Endometrial microvascular endothelial cells (primary cell): ENCODE data around the gene FCHO2. TPM values are rescaled to one million over a fixed set of nuclear protein-coding genes. Genes with fewer than 3 reads are reported as not detected.
"Not testable (repeated sequence)": the region's sequence is repeated elsewhere in the genome, so short reads cannot be mapped to it uniquely, and the experiment has no call there.

Experiments
- in situ Hi-C: cut with HindIII; loops from 2 replicates; pipeline ENCODE4 v1.10.0; 2017; ENCODE audit warnings: low sequenced_read_pairs, low pct_unique_long_range_greater_than_20kb; ENCODE audit errors: inconsistent ontology term
- total RNA-seq: library from RNA; depleted of rRNA; stranded (reverse); fragments of >200 nt; gene quantifications from one replicate; pipeline ENCODE4 v1.2.3, GENCODE V29; 2015; ENCODE audit errors: inconsistent ontology term

Gene FCHO2, protein sequence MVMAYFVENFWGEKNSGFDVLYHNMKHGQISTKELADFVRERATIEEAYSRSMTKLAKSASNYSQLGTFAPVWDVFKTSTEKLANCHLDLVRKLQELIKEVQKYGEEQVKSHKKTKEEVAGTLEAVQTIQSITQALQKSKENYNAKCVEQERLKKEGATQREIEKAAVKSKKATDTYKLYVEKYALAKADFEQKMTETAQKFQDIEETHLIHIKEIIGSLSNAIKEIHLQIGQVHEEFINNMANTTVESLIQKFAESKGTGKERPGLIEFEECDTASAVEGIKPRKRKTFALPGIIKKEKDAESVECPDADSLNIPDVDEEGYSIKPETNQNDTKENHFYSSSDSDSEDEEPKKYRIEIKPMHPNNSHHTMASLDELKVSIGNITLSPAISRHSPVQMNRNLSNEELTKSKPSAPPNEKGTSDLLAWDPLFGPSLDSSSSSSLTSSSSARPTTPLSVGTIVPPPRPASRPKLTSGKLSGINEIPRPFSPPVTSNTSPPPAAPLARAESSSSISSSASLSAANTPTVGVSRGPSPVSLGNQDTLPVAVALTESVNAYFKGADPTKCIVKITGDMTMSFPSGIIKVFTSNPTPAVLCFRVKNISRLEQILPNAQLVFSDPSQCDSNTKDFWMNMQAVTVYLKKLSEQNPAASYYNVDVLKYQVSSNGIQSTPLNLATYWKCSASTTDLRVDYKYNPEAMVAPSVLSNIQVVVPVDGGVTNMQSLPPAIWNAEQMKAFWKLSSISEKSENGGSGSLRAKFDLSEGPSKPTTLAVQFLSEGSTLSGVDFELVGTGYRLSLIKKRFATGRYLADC
- total RNA-seq, result 12.9 TPM

DNA sequence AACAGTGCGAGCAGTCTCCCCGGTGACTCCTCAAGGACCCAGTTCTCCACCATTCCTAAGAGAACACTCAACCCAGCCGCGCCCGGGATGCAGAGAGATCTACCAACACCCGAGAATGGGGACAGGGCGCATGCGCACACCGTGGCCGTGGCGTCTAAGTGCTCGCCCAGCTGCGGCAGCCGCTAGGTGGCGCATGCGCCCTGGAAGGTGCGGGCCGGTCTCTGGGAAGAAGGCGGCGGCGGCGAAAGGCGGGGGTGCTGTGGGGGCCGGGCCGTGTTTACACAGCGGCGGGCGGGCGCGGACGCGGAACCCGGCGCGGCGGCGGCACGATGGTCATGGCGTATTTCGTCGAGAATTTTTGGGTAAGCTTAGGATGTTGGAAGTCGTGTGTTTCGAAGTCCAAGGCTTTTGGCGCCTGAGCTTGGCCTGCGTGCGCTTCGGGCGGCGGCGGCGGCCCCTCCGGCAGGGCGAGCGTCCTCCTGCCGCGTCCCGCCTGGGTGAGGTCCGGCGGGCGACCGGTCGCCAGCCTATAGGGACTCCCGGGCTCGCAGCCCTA lies at the start of gene FCHO2:
FCHO2 (plus strand) TSS at position 274 of the 556 bp plus-strand sequence; CDS start at position 330, 56 bp downstream.
- in situ Hi-C loops, result no loop called here

DNA sequence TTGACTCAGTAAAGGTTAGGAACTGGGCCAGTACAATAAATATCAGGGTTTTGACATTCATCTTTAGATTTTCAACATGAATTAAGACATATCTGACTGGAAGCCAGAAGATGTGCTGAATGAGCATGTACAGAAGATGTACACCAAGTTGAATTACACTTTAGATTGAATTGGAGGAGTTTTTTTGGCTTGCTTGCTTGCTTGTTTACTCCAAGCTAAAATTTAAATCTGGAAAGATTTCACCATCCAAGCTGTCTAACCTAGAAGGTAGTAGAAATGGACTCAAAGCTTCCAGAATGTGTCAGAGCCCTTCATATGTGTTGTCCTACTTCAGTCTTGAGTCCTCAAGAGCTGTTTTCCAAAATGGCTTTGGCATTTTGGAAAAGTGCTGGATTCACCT lies 49.0 kb upstream of the FCHO2 start:
- in situ Hi-C loops, result no loop called here

DNA sequence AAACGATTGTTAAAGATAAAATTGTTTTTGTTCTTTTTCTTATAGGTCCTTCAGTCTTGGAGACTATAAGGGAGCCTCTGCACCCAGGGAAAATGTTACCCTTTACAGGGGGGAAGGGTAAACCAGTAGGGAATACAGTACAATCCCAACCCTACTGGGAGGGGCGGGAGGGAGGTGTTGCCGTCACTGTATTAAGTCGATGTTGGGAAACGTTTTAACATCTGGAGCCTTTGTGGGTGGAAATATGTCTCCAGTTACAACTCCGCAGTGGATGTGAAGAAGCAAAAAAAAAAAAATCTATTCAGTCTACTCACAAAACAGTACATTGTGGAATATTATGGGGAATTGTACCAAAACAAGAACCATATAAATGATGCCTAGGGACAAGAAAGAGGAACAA lies 47.2 kb upstream of the FCHO2 start:
- in situ Hi-C loops, result no loop called here

DNA sequence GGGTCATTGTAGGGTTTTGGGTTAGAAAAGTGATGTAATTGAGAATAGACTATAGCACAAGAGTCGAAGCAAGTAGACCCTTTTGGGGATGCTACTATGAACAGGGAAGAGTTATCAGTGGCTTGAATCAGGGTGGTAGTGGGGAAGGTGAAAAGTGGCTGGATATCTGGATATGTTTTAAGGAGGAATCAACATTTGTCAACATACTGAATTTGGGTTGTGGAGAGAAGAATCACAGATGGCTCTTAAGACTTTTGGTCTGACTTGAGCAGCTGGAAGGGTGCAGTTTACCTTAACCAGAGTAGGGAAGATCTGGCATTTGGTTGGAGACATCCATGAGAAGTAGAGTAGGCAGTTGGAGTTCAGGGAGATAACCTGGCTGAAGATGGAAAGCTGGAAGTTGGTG lies 38.5 kb upstream of the FCHO2 start:
- in situ Hi-C loops, result no loop called here

DNA sequence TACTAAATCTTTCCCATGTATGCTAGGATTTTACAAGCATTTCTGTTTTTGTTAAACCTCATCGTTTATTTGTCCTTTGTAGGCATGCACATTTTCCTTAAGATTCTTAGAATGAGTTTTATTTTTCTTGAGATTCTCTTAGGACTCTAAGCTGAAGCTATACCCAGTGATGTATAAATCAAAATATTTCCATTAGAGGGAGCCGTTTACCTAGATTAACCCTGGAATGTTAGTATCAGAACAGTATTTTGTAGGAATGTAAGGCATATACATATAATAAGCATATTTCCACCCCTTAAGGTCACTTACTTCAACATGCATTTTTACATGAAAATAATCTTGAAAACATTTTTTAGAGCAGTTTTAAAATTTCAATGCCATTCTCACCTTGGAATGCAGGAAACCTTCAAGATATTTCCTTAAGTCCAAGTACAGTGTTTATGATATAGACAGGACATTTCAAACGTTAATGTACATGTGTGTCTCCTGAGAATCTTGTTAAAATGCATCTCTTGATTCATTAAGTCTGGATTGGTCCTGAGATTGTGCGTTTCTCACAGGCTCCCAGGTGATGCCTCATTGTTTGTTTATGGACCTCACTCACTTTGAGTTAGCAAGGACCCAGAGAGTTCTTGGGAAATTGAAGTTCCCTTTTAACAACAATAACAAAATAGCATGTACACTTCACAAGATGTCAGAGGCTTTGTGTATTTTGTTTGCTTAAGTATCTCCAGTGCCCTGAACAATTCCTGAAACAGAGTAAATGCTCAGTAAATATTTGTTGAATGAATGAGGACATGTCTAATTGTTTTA lies 34.9 kb upstream of the FCHO2 start:
- in situ Hi-C loops, result no loop called here

DNA sequence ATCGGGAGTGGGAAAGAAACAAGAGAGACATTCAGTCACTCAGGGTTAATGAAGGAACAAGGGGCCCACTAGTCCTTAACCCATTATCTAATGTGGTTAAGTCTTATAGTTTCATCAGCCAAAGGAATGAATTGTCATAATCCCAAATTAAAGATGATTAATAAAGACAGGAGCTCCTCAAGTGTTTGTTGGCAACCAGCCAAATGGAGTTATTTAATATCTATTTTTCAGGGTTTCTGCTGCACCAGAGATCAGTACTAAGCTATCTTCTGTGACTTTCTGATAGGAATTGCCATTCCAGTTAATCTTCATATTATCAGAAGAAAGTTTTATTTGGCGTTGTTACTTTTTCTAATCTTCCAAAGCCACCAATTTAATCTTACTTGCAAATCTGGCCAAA lies 34.0 kb upstream of the FCHO2 start:
- in situ Hi-C loops, result no loop called here

DNA sequence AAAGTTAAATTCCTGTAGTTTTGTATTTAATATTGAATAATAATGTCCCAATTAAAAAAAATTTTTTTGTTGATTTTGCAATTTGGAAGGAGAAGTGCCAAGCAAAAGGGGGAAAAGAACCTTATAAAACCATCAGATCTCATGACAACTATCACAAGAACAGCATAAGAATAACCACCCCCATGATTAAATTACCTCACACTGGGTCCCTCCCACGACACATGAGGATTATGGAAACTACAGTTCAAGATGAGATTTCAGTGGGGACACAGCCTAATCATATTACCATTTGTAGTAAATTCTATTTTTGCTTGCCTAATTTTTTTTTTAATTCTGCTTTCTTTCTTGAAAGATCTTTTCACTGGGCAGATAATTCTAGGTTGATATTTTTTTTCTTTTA lies 33.4 kb upstream of the FCHO2 start:
- in situ Hi-C loops, result no loop called here

DNA sequence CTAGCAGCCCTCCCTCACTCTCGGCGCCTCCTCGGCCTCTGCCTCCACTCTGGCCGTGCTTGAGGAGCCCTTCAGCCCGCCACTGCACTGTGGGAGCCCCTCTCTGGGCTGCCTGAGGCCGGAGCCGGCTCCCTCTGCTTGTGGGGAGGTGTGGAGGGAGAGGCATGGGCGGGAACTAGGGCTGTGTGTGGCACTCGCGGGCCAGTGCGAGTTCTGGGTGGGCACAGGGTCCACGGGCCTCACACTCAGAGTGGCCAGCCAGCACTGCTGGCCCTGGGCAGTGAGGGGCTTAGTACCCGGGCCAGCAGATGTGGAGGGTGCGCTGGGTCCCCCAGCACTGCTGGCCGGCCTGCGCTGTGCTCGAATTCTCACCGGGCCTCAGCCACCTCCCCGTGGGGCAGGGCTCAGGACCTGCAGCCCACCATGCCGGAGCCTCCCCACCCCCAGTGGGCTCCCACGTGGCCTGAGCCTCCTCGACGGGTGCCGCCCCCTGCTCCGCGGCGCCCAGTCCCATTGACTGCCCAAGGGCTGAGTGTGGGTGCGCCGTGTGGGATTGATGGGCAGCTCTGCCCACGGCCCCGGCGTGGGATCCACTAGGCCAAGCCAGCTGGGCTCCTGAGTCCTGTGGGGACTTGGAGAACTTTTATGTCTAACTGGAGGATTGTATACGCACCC lies 30.4 kb upstream of the FCHO2 start:
- in situ Hi-C loops, result no loop called here

DNA sequence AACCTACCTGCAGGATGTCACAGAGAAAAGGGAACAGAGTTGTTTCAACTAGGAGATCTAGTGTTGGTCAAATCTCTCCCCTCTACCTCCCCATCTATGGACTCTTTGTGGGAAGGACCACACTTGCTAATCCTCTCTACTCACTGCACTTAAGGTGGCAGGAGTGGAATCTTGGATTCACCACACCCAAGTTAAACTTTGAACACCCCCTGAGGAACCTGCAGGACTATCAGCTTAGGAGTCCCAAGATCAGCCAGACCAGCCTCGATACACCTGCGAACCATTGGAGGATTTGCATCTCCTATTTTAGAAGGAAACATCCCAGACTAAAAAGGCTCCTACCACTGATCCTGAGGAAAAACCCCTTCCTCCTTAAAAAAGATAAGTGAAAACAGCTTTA lies 23.2 kb upstream of the FCHO2 start:
- in situ Hi-C loops, result not testable (repeated sequence)

DNA sequence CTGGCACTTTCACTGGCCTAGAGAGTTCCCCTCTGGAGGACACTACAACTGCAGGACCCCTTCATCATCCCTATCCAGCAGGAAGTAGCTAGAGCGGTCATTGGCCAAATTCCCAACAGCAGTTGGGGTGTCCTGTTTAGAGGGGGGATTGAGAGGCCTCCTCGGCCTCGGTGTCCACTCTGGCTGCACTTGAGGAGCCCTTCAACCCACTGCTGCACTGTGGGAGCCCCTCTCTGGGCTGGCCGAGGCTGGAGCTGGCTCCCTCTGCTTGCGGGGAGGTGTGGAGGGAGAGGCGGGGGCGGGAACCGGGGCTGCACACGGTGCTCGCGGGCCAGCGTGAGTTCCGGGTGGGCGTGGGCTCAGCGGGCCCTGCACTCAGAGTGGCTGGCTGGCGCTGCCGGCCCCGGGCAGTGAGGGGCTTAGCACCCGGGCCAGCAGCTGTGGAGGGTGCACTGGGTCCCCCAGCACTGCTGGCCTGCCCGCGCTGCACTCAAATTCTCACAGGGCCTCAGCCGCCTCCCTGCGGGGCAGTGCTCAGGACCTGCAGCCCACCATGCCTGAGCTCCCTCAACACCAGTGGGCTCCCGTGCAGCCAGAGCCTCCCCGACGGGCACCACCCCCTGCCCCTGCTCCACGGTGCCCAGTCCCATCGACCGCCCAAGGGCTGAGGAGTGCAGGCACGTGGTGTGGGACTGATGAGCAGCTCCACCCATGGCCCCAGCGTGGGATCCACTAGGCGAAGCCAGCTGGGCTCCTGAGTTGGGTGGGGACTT lies 20.7 kb upstream of the FCHO2 start:
- in situ Hi-C loops, result not testable (repeated sequence)

DNA sequence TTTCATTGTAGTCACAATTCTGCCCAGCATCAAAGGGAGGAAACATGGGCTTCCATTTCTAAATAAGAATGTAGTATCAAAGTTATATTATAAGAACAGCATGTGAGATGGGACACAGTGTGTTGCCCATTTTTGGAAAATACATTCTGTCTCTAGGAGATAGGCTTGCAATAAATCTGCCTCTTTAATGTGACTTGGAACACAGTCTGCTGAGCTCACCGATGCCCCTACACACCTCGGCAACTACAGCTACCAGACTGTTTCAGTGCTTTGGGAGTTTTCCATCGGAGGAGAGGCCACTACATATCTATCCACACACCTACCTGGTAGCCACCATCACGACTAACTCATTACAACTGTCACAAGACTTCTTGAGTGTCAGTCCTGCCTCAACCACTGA lies 18.9 kb upstream of the FCHO2 start:
- in situ Hi-C loops, result no loop called here

DNA sequence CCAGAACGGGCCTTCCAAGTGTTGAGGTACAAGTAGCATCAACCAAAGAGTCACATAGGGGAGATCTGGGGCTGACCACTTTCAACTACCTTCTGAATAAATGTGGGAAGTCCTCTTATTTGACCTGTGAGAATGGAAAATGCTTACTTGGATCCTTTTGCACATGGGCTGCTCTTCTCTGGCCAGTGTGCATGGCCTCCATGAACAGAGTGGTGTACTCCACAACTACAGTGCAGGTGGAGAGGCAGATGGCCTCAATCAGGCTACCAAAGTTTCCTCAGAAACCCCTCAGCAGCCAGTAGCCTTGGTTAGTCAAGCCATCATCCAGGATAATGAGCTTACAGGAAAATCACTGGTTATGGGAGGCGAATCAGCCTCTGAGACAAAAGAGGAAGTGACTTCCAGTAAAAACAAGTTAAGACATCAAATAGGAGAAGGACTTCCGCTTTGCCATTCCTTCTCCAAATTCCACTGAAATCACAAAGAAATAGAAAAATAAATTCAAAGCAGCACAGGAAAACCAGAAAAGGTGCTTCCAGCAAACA lies 18.3 kb upstream of the FCHO2 start:
- in situ Hi-C loops, result no loop called here

DNA sequence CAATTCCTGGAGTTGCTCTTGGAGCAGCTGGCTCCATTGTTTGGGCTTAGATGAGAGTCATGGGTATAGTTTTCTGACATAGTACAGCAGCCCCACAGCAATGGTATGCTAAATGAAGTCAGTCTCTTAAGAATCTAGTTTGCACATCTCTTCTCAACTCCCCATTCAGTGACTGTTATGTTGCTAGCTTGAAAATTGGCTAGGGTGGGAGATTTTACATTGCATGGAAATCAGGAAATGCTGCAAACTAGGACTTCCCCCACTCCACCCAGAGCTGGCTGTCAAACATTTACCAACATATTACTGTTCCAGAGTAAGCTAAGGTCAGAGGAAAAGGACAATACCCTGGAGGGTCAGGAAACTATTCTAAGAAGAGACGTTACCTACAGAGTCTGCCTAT lies 17.6 kb upstream of the FCHO2 start:
- in situ Hi-C loops, result no loop called here

DNA sequence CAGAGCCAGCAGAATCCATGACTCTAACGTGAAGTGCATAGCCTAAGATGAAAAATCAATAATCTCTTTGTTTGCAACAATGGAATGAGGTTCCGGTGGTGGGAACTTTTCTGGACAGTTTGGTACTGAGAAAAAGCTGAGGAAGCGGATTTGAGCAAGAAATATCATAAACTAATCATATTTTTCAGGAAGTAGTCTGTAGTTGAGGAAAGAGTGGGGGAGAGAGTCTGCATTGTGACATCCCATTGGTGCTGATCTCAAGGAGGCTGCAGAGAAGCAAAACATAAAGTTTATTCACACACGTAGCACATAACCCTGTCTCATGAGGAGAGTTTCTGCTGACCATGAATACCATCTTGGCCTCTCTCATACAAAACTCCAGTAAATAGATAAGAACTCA lies 15.8 kb upstream of the FCHO2 start:
- in situ Hi-C loops, result no loop called here

DNA sequence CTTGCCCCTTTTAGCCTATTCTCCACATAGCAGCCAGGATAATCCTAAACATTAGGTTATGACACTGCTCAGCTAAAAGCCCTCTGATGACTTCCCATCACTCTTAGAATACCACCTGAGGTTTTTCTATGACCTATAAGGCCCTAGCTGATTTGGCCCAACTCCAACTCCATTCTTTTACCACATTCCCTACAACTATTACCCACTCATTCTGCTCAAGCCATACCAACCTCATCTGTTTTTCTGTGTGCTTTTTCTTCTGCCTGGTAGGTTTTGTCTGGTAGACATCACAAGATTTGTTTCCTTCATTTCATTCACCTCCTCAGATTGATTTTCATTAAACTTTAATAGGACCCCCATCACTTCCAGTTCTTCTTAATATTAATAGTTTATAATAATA lies 12.5 kb upstream of the FCHO2 start:
- in situ Hi-C loops, result no loop called here

DNA sequence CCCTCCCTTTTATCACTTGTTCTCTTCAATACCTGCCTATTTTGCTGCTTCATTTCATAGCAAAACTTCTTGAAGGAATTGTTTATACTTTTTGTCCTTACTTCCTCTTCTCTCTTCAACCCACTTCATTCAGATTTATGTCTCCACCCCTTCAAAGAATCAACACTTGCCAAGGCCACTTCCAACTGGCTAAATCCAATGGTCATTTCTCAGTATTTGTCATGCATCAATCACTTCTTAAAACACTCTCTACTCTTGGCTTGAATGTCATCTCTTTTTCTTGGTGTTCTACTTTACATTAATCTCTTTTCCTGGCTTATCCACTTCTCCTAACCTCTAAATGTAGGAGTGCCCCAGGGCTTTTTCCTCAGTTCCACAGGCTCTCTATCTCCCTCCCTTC lies 8.3 kb upstream of the FCHO2 start:
- in situ Hi-C loops, result no loop called here

DNA sequence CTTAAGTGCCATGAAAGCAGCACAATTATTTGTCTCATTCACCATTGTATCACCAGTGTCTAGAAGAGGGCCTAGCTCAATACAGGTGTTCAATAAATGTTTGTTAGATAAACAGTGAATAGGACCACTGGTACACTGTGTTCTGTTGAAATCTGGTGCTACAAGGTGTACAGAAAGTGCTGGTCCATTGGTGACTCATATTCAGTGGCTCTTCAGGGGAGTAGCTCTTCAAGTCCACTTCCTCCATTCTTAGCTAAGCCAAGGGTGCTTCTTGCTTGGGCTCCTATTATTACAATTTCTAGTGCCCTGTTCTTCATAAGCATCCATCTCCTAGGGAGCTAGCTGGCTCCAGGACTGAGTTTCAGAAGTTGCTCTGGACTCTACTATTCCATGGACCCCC lies 6.4 kb upstream of the FCHO2 start:
- in situ Hi-C loops, result no loop called here
